HL-60 (cell line): ENCODE measurements around the gene PLA2G5.

Experiments used
- DNase-seq, 2 experiments: peaks; one replicate each; pipeline ENCODE4 v3.0.0-alpha.2; 2010 to 2020; ENCODE audit warnings: low read depth in 1 of 2, low spot score in 1 of 2
- H3K27ac ChIP-seq: fragments of 250-450 bp; sonication (Bioruptor Pico); replicated peaks from 2 replicates; pipeline ENCODE4 v1.5.1; 2020; ENCODE audit warnings: mild to moderate bottlenecking, moderate library complexity
- H3K27me3 ChIP-seq: fragments of 250-450 bp; sonication (Bioruptor Pico); 2 replicates; pipeline ENCODE4 v1.5.1; 2021; ENCODE audit warnings: mild to moderate bottlenecking, moderate library complexity; ENCODE audit not compliant: insufficient read depth, poor library complexity, severe bottlenecking
- H3K4me3 ChIP-seq: replicated peaks from 2 replicates; pipeline ENCODE4 v1.5.1; 2011; ENCODE audit warnings: mild to moderate bottlenecking, control low read depth, low read length; ENCODE audit not compliant: insufficient read depth
- GABPA ChIP-seq: IDR thresholded peaks from 2 replicates; pipeline ENCODE4 v1.6.1; 2012; ENCODE audit warnings: low read depth
- POLR2AphosphoS5 ChIP-seq: IDR thresholded peaks from 2 replicates; pipeline ENCODE4 v1.6.1; 2012; ENCODE audit warnings: low read depth
- REST ChIP-seq: IDR thresholded peaks from 2 replicates; pipeline ENCODE4 v1.6.1; 2012; ENCODE audit warnings: low read depth; ENCODE audit not compliant: insufficient replicate concordance
- SPI1 ChIP-seq: IDR thresholded peaks from 2 replicates; pipeline ENCODE4 v1.6.1; 2012; ENCODE audit warnings: low read depth, mild to moderate bottlenecking, borderline replicate concordance
- TF ChIP-seq, protein P1 (sequence below): IDR thresholded peaks from one replicate; pipeline ENCODE4 v1.5.1; 2011; ENCODE audit warnings: low read length, control low read depth, inconsistent platforms; ENCODE audit not compliant: insufficient read depth

Gene PLA2G5

GRCh38 chr1:20087668-20088067, 17.7 kb downstream of the PLA2G5 start:
- H3K27ac ChIP-seq = no peak overlapping the region
- H3K4me3 ChIP-seq = no peak overlapping the region
- H3K27me3 ChIP-seq = peaks cover 6% of the 10 kb centered on the region
- DNase-seq = no peak
- TF ChIP-seq, protein P1, sequence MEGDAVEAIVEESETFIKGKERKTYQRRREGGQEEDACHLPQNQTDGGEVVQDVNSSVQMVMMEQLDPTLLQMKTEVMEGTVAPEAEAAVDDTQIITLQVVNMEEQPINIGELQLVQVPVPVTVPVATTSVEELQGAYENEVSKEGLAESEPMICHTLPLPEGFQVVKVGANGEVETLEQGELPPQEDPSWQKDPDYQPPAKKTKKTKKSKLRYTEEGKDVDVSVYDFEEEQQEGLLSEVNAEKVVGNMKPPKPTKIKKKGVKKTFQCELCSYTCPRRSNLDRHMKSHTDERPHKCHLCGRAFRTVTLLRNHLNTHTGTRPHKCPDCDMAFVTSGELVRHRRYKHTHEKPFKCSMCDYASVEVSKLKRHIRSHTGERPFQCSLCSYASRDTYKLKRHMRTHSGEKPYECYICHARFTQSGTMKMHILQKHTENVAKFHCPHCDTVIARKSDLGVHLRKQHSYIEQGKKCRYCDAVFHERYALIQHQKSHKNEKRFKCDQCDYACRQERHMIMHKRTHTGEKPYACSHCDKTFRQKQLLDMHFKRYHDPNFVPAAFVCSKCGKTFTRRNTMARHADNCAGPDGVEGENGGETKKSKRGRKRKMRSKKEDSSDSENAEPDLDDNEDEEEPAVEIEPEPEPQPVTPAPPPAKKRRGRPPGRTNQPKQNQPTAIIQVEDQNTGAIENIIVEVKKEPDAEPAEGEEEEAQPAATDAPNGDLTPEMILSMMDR = peak; percentile 18
- no peak for TF ChIP-seq POLR2AphosphoS5

DNA sequence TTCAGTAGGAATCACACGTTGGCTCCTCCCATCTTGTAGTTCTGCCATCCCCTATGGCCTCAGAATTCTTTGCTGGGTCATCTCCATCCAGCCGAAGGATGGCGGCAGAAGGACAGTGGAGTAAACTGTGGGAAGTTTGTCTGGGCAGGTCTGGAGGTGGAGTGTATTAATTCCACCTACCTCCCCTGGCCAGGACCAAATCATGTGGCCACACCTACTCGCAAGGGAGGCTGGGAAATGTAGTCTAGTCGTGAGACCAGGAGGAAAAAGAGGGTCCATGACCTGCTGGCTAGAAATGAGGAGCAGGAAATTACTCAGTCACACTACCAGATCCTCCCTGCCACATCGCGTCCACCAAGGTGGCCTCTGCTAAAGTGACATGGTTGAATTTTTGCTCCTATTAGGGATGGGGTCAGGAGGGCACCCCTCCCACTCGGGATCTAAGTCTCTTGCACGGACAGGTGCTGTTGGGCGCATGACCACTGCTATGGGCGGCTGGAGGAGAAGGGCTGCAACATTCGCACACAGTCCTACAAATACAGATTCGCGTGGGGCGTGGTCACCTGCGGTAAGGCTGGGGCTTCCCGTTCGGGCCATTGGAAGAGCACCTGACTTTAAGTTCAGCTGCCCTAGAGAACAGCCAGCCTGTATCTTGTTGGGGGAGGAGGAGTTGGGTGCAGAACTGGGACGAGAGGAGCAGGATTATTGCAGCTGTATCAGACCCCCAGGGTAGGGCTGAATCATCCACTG, 19.5 kb downstream of the PLA2G5 start:
- Histone ChIP-seq H3K4me3 (no peak overlapping the region), H3K27ac (no peak overlapping the region), H3K27me3 (peaks cover 6% of the 10 kb centered on the region)
- no peak for TF ChIP-seq SPI1
- TF ChIP-seq POLR2AphosphoS5 = no peak
- no peak for TF ChIP-seq REST
- TF ChIP-seq, protein P1 = no peak
- no peak for TF ChIP-seq GABPA
- DNase-seq = no peak

GRCh38 chr1:20090119-20090518, 20.1 kb downstream of the PLA2G5 start:
- TF ChIP-seq REST (no peak), SPI1 (no peak), POLR2AphosphoS5 (no peak), GABPA (no peak)
- TF ChIP-seq, protein P1 = no peak
- Histone ChIP-seq H3K4me3 (no peak overlapping the region), H3K27ac (no peak overlapping the region), H3K27me3 (peaks cover 3% of the 10 kb centered on the region)
- DNase-seq = no peak

DNA sequence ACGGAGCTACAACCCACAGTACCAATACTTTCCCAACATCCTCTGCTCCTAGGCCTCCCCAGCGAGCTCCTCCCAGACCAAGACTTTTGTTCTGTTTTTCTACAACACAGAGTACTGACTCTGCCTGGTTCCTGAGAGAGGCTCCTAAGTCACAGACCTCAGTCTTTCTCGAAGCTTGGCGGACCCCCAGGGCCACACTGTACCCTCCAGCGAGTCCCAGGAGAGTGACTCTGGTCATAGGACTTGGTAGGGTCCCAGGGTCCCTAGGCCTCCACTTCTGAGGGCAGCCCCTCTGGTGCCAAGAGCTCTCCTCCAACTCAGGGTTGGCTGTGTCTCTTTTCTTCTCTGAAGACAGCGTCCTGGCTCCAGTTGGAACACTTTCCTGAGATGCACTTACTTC, 20.6 kb downstream of the PLA2G5 start:
- no peak for DNase-seq
- peaks cover 3% of the 10 kb centered on the region for H3K27me3 ChIP-seq
- TF ChIP-seq, protein P1 = no peak
- TF ChIP-seq REST = no peak
- no peak for TF ChIP-seq GABPA
- TF ChIP-seq POLR2AphosphoS5 = no peak
- TF ChIP-seq SPI1 = no peak
- H3K4me3 ChIP-seq = no peak overlapping the region
- no peak overlapping the region for H3K27ac ChIP-seq
